NCI-H2081 treated with DMSO at 0.1 percent for 48 hours (cell line): ENCODE results near the gene CERT1.
"Not testable (repeated sequence)": the region's sequence is repeated elsewhere in the genome, so short reads cannot be mapped to it uniquely, and the experiment has no call there.

Source experiments
- DNase-seq: peaks from one replicate; lab custom pipeline; 2025; lab: John Stamatoyannopoulos, UW

The CERT1 gene

DNA sequence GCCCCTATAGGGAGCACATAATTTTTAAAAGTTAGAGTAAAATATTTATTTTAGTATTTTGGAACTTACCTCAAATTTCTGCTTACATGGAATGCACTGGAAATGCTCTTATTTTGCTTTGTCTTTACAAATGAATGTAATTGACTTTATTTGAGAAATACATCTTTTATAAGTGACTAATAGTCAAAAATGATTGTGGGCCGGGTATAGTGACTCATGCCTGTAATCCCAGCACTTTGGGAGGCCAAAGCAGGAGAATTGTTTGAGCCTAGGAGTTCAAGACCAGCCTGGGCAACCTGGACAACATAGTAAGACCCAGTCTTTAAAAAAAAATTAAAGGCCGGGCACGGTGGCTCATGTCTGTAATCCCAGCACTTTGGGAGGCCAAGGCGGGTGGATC is 168.6 kb downstream of the CERT1 start:
- no peak for DNase-seq

DNA sequence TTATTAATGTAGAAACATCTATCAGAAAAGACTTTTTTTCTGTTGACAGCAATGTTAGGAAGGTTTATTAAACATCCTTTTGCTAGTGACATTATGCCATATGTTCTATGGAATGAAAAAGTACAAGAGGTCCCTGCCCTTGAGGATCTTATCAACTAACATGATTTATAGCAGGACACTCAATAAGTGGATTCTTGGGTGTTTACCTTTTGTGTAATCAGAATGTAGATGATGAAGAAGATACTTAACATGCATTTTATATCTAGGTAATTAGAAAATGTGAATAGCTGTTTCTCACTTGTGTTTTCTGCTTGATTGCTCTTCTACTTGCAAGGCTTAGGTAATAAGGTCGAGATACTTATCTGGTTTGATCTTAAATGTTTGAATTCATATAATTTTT is 169.5 kb downstream of the CERT1 start:
- DNase-seq, result no peak

DNA sequence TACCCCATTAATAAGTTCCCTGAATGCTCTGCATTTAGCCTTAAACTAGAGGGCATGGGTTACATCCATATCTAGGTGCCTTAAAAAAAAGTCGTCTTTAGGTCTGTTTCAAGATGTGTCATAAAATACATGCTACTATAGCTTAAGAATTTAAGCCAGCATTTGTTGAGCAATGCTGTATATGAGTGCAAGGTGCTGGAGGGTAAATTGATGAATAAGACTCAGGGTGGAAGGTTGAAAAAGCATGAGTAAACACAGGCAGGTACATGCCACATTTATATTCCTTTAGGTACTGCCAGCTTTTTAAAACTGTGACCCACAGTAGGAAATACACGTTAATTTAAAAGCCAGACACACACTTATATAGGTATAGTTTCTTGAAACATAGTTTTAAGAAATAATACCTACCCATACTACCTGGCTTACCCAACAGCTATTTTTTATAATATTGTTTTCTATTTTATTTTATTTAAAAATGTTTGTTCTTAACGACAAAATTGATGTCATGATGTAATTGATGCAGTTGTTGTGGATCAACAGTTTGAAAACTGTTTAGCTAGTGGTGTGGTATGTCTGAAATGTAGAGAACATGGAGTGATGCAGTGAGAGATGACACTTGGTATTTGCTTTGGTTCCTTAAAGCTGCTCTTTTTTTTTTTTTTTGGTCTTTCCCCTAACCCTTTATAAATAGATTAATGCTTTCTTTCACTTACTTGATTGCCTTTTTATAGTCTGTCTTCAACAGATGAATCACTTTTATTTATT is 170.5 kb downstream of the CERT1 start:
- DNase-seq, result no peak

DNA sequence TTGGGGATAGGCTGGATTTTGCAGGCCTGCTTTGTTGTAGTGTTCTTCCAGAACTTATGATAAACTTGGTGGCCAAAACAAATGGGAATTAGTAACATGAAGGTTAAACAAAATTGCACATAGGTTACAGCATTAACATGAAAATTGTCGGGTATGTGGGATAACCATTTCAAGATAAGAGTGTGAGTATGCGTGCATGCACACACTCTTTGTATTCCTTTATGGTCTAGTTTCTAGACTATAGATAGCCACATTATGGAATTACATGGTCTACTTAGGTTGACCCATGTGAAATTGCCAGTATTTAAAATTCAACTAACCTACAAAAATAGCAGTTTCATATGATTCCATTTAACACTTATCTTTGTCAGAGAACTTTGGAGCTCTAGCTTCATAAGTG is 173.0 kb downstream of the CERT1 start:
- no peak for DNase-seq

DNA sequence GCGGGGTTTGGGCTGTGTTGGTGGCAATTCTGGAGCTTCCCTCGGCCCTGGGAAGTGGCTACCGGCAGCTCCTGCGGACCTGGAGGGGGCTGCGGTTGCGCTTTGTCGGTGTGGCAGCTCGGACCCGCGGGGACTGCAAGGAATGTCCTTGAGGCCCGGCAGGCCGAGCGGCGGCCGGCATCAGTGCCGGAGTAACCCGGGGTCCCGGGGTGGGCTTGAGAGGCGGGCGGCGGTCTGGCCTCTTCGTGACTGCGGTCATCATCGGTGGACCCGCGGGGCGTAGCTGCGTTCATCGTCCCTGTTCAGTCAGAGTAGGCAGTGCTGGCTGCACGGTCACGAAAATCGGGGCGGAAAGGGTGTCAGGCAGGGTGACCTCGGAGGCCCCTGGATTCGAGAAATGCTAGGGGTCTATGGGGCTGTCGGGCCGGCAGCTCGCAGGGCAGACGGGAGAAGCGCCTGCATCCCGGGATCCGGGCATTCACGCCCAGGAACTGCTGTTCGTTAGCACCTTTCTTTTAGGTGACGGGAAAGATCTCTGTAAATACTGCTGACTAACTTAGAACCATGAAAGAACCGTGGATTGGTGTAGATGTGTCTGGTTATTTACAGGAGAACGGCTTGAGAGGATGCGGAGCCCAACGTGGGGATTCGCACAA is 173.9 kb downstream of the CERT1 start:
- no peak for DNase-seq

DNA sequence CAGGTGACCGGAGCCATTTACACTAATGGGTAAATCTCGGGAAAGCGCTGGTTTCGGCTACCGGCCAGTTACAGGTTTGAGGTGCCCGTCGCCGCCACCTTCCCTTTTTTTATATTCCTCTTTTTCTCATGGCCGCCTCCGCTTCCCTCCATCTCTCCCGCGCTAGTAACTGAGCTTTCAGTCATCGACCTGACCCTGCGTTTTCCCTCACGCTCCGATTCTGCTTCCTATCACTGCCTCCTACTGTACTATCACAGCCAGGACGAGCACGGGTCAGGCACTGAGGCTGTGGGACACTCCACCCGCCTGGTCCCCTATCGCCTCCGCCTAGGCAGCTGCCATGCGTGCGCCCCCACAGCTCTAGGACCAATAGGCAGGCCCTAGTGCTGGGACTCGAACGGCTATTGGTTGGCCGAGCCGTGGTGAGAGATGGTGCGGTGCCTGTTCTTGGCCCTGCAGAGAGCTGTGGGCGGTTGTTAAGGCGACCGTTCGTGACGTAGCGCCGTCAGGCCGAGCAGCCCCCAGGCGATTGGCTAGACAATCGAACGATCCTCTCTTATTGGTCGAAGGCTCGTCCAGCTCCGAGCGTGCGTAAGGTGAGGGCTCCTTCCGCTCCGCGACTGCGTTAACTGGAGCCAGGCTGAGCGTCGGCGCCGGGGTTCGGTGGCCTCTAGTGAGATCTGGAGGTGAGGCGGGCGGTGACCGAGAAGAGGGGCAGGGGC is 174.7 kb downstream of the CERT1 start, which contains the start of gene HMGCR:
Gene HMGCR (plus strand): TSS at position 606 of the 722 bp plus-strand sequence. CDS start 5,386 bp downstream, outside the sequence.
- DNase-seq, result peak; percentile 97

DNA sequence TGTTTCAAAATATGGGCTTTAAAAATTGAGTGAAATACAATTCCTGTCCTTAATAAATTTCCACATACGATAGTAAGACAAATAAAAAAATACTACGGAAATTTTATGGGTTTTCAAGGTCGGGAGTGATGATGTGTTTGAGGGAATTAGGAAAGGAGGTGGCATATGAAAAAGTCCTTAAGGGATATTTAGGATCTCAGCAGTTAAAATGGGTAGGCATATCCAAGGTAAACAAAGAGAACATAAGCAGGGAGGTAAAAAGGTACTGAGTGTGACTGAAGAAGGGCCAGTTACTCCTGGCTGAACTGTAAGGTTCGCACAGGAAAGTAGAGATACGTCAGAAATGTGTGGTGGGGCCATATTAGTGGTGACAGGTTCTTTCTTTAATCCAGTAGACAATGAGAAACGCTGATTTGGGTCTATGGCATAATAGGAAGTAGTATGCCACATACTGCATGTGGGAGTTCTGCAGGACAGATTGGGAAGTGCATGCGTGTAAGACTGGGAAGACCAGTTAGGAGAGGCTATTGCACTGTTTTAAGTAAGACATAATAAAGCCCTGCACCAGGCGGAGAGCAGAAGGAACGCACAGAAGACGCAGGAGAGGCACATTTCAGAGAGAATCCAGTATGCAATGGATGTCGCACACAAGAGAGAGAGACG is 175.3 kb downstream of the CERT1 start:
- DNase-seq, result peak; percentile 24

DNA sequence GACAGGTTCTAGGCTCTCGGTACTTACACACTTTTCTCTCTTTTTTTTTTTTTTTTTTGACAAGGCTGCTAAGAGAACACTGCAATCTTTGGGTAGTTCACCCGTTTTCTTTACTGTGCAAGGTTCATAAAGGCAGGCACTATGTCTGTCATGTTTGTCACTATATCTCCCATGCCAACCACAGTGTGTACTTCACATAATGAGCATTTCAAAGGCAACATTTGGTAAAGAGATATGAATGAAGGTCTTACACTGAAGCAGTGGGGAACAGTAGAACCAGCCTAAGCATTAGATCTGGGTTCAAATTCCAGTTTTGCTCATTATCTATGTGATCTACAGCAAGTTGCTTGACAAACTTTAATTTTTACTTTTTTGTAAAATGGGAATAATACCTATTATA is 175.9 kb downstream of the CERT1 start:
- no peak for DNase-seq

DNA sequence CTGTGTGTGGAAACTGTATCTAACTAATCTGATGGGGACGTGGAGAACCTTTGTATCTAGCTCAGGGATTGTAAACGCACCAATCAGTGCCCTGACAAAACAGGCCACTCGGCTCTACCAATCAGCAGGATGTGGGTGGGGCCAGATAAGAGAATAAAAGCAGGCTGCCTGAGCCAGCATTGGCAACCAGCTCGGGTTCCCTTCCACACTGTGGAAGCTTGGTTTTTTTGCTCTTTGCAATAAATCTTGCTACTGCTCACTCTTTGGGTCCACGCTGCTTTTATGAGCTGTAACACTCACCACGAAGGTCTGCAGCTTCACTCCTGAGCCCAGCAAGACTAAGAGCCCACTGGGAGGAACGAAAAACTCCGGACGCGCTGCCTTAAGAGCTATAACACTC is 177.0 kb downstream of the CERT1 start:
- not testable (repeated sequence) for DNase-seq

DNA sequence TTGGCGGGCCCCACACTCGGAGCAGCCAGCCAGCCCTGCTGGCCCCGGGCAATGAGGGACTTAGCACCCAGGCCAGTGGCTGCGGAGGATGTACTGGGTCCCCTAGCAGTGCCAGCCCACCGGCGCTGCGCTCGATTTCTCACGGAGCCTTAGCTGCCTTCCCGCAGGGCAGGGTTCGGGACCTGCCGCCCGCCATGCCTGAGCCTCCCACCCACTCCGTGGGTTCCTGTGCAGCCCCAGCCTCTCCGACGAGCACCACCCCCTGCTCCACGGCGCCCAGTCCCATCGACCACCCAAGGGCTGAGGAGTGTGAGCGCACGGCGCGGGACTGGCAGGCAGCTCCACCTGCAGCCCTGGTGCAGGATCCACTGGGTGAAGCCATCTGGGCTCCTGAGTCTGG is 177.7 kb downstream of the CERT1 start:
- not testable (repeated sequence) for DNase-seq

DNA sequence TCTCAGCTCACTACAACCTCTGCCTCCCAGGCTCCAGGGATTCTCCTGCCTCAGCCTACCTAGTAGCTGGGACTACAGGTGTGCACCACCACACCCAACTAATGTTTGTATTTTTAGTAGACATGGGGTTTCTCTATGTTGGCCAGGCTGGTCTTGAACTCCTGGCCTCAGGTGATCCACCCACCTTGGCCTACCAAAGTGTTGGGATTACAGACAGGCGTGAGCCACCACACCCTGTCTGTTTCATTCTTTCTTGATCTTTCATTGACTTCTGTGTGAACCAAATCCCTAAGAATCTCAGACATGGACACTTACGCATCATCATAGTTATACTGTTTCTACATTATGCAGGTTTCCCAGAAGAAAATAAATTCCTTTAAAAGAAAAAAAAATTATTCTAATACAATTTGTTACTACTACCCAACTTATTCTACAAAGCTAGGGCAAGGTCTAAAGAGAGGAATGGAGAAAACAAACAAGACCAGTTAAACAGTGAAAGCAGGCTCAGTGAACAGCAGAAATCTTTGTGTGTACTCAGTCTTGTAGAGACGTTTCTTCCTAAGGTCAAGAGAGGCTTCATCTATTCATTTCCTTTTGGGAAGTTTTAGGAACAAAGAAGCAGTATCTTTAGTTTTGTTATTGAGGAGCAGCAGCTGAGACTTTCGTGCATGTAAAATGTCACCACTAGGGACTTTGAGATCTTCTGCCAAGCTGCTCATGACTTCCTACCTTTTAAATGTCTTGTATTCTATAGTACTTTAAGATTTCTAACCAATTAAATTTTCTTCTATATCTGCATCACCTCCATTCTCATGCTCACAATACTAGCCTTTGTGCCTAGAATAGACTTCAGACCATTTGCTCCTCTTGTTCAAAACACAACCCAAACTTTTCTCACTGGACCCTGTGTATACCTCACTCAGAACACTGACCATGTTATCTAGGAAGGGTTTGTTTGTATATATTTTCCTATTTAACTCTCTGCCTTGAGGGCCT is 180.0 kb downstream of the CERT1 start:
- DNase-seq, result no peak

DNA sequence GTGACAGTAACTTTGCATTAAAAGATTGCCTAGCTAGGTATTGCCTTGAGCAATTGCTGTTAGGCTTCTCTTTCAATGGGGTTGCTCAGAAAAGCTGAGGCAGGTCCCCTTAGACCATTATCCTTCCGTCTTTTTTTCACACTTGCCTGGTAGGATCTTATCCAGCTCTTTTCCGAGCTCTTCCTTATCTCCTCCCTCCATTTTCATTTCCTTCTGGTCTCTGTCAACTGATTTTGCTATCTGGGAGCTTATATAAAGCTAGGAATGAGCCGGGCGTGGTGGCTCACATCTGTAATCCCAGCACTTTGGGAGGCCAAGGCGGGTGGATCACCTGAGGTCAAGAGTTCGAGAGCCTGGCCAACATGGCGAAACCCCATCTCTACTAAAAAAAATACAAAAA is 181.0 kb downstream of the CERT1 start:
- DNase-seq, result no peak
